NOMO-1 treated with DMSO at 0.1 percent for 48 hours (cell line): ENCODE data around the gene ARHGAP22.
"Not testable (repeated sequence)": the region's sequence is repeated elsewhere in the genome, so short reads cannot be mapped to it uniquely, and the experiment has no call there.

Source experiments
- DNase-seq: peaks from one replicate; lab custom pipeline; 2025; ENCODE audit not compliant: unreplicated experiment; lab: John Stamatoyannopoulos, UW

ARHGAP22 gene

DNA sequence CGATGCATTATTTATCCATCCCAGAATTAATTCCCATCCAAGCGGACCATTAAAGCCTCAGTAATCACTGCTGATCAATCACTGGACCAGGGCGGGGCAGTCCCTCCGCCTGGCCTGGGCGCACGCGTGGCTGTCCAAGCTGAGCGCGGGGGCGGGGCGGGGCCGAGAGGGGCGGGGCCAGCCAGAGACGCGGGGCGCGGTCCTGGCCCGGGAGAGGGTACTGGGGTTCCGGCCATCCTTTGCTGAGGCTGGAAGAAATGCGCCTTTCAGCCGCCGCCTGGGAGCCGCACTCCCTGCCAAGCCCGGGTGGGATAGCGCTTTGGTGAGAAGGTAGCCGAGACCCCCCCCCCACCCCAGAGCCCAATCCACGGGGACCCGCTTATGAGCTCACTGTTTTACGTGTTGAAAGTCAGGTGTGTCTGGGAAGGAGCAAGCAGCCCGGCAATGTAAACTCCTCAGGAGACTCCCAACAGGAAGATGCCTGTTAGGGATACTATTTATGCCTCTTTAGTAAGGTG lies at the start of gene ARHGAP22:
Gene ARHGAP22, minus strand, starts transcription at position 83 of the 518 bp plus-strand sequence. CDS start 277 bp downstream, outside the sequence.
- no peak for DNase-seq

- DNase-seq, result no peak
These were observed 49.2 kb upstream of the ARHGAP22 start for GRCh38 chr10:48653944-48654698.

DNA sequence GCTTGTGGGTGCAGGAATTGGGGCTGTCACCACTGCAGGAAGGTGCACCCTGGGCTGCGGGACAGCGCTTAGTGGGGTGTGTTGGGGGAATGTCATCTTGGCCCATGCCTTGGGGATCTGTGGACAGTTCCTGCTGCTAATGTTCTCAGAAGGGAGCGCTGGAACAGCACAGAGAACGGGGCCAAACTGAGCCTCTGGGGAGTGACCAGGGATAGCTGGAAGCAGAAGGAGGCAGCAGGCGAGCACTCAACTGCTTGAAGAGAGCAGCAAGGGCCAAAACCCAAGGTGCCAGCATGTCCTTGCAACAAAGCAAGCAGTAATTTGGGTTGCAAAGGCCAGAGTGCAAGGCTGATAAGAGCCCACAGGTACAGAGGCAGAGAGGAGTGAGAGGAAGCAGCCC lies 48.5 kb upstream of the ARHGAP22 start:
- no peak for DNase-seq

DNA sequence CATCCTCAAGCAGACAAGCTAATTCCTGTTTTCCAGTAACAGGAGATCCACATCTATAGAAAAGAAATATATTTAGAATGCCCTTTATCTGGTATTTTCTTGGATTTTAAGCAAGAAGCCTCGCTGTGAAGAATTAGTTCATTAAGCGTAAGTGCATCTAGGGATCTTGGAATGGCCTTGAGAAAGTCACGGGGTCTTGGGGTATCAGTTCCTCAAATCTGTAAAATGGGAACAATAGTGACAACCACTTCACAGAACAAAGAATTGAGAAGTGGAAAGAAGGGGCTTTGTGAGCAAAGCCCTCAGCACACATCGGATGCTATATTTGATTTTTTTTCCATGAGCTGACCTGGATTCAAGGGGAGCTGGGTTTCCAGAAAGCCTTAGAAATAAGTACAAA lies 47.5 kb upstream of the ARHGAP22 start:
- no peak for DNase-seq

- no peak for DNase-seq
These were observed 47.0 kb upstream of the ARHGAP22 start for GRCh38 chr10:48651839-48652238.

GRCh38 chr10:48651293-48651692 lies 46.4 kb upstream of the ARHGAP22 start:
- no peak for DNase-seq

- DNase-seq, result no peak
These were observed 44.6 kb upstream of the ARHGAP22 start for GRCh38 chr10:48649349-48649944.

DNA sequence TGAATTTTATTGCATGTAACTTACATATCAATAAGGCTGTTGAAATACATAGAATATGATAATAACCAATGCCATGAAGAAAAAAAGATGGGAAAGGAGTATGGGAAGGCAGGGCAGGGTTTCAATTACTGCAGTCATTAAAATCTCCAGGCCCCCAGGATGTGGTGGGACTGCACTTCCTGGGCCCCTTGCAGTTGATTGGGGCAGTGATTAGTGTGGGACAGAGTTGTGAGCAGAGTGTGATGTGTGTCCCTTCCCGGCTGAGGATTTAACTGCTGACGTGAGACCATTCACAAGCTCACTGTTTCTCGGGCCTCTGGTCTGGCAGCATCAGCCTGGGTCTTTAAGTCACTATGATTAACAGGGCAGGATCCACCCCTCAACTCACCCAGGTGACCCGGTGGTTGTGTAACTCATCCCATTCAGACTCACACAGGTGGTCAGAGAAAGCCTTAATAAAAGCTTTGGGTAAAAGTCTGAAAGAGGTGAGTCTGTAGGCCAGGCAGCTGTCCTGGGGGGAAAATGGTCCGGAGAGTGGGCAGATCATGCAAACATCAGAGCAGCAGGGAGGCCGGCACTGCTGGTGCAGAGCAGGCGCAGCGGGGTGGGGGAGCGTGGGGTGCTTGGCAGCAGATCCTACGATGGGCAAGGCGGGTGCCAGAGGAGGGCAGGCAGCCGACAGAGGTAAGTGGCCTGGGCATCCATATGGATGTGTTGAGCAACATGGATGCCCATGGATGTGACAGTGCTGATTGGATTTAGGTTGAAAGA lies 43.5 kb upstream of the ARHGAP22 start:
- DNase-seq, result no peak

DNA sequence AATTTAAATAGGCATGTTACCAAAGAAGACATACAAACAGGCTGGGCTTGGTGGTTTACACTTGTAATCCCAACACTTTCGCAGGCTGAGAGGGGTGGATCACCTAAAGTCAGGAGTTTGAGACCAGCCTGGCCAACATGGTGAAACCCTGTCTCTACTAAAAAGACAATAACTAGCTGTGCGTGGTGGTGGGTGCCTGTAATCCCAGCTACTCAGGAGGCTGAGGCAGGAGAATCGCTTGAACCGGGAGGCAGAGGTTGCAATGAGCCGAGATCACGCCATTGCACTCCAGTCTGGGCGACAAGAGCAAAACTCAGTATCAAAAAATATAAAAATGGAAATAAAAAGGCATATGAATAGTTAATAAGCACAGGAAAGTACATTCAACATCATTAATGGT lies 42.2 kb upstream of the ARHGAP22 start:
- DNase-seq, result not testable (repeated sequence)

DNA sequence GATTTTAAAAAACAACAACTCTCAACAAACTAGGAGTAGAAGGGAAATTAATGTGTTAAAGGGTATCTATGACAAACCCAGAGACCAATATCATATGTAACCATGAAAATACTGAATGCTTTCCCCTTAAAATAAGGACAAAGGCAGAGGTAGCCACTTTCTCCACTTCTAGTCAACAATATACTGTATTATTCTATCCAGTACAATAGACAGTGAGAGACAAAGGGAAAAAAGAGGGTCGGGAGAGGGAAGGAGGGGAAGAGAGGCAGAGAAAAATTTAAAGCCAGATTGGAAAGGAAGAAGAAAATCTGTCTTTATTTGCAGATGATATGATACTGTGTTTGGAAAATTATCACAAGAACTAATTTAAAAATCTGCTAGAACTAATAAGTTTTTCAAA lies 40.7 kb upstream of the ARHGAP22 start:
- no peak for DNase-seq

GRCh38 chr10:48641099-48641690 lies 36.3 kb upstream of the ARHGAP22 start:
- DNase-seq, result not testable (repeated sequence)

GRCh38 chr10:48640326-48640725 lies 35.5 kb upstream of the ARHGAP22 start:
- DNase-seq, result no peak

- peak; percentile 46 for DNase-seq
These were observed 34.8 kb upstream of the ARHGAP22 start for GRCh38 chr10:48639632-48640031.

DNA sequence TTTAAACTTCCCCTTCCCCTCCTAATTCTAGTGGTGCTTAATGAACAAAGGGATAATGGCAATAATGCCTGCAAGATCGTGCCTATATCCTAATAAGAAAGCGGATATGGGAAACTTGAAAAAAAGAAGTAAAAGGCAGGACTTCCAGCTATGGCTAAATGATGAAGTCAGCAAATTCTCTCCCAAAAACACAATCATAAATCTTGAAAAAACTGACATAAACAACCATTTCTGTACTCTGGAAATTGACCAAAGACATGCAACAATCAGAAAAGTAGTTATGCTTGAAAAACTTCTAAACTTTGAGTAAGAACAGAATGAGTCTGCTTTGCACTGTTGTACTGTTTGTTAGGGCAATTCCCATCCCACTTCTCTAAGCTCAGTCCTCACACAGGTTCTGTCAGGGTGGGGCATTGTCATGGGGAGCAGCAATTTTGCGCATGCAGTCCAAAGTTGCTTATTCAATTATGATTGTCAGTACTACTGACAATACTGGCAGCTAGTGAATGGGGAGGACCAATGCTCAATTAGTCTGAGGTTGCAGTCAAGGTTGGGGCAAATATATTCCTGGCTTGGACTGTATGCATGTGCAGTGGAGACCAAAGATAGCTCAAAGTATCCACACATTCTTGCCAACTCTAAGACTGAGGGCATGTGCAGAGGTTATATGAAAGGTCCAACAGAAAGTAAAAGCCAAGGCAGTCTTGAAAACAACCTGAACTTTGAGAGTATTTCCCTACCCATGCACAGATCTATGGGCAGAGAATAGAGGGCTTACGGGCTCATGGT lies 34.1 kb upstream of the ARHGAP22 start:
- DNase-seq, result no peak

DNA sequence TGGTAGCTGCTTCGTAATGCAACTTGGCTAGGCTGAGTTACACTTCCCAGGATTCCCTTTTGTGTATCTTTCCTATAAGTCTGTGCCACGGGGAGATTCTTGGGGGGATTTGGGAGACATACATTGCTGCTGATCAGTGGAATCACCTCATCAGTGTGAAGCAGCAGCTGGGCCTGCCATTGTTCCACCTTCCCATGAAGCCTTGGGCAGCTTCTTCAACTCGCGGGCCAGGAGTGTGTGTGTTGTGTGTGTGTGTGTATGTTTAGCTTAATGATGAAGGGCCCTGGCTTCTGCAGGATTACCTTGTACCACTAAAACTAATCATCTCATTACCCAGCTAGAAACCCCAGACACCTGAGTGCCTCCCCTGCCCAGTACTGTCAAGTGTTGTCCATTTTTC lies 33.3 kb upstream of the ARHGAP22 start:
- no peak for DNase-seq

DNA sequence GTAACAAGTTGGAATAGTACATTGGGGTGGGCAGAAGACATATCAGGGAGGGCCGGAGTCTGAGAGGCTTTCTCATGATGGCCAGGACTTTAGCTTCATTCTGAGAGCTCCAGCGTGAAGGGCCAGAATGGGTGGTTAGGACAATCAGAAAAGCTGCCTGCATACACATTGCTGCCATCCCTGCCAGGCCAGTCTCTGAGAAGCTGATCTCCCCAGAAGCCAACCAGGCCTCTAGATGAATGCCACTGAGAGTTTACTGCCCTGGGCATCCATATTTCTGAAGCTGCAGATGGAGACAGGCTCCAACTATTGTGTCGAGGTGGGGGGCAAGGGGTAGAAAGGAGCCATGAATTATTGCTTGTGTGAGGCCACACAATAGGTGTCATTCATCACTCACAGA lies 32.0 kb upstream of the ARHGAP22 start:
- no peak for DNase-seq

DNA sequence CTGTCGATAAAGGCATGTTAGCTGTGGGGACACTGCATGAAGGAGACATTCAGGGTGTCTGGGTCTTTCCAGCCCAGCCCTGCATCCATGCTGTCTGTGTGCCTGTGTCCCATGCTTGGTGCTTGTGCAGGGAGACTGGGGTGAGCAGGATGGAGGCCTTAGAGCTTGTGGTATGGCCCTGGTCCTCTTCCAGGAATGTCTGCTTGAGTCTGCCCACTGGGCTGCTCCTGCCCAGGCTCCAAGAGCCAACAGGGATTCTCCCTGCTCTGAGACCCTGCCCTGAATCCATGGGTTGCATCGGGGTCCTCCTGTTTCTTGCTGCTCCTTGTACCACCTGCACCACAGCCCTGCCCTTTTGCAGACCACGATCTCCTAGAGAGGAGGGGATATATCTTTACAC lies 31.4 kb upstream of the ARHGAP22 start:
- DNase-seq, result no peak

DNA sequence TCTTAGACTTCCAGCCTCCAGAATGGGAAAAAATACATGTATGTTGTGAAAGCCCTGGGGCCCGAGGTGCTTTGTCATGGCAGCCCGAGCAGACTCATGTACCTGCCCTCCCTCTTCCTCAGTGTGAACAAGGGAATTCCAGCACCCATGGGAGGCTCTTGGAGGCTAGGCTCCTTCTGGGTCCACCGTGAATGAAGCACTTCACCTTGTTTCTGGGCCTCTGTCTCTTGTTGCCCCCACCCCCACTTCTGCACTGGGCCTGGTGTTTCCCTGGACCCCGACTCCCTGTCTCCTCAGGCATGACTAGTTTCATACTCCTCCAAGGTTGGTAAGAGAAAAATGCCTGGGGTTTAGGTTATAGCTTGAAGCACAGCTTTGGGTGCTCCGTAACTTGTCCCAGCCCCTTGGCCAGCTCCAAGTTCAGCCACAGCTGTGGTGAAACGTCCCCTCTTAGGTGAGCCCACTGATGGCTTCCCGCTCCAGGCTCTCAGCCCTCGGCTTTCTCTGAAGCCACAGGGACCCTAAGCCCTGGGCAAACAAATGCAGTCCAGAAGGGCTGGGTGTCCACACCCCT lies 30.2 kb upstream of the ARHGAP22 start:
- no peak for DNase-seq

DNA sequence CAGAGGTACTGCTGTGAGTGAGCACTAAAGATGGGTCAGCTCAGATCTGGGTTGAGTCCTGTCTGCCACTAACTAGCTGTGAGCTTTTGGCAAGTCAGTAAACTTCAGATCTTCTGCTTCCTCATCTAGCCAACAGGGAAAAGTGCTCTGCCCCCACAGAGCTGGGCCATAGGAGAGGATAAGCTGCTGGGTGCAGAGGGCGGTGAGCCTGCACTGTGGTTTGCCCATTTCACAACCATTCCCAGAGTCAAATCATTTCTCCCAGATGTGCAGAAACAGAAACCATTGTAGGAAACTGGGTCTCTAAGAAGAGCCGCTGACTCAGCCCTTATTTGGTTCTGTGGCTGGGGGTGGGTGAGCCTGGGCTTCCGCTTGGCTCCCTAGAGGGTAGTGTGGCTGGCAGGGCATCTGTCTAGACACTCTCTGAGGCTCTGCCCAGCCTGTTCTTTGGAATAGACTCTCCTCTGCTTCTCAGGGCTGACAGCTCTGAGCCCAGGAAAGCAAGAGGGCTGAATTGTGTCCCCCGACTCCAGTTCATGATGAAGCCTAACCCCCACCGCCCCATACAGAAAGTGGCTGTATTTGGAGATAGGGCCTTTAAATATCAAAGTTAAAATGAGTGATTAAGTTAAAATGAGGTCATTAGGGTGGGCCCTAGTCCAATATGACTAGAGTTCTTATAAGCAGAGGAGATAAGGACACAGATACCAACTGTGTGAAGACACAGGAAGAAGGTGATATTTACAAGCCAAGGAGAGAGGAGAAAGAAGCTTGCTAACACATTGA lies 29.5 kb upstream of the ARHGAP22 start:
- DNase-seq, result peak; percentile 90
